IMR-90 (cell line): ENCODE measurements around the gene USH1G. TPM values are rescaled to one million over a fixed set of nuclear protein-coding genes. Genes with fewer than 3 reads are reported as not detected.

Experiments used
- ATAC-seq: fragments of 200-7000 bp; cut with Tn5 transposase; 2 replicates; pipeline ENCODE4 v1.9.1; 2020; ENCODE audit warnings: low read depth, mild to moderate bottlenecking, moderate library complexity
- BruUV-seq: library from RNA; stranded (reverse); fragments of 400-500 nt; replicated peaks from 2 replicates; lab custom pipeline; 2021; lab: Mats Ljungman, UMichigan
- CTCF ChIA-PET: fragments of 300-600 bp; formaldehyde crosslinking; extraction: SDS; loops from one replicate; lab custom pipeline; 2021; ENCODE audit warnings: antibody characterized with exemption; lab: Yijun Ruan, JAX
- POLR2A ChIA-PET: fragments of 300-600 bp; sonication (Branson Sonifier 250); formaldehyde crosslinking; loops from one replicate; lab custom pipeline; 2022; ENCODE audit warnings: antibody characterized with exemption; ENCODE audit not compliant: unreplicated experiment; lab: Charles Lee
- DNase-seq: peaks from one replicate; pipeline ENCODE4 v3.0.0; 2013
- H2AFZ ChIP-seq: replicated peaks from 2 replicates; pipeline ENCODE3; 2013; ENCODE audit warnings: low read length, mild to moderate bottlenecking; ENCODE audit not compliant: poor library complexity
- H2AK5ac ChIP-seq: 2 replicates; pipeline ENCODE4 v1.6.1; 2013; ENCODE audit warnings: low read depth, low read length, inconsistent platforms
- H2AK9ac ChIP-seq: replicated peaks from 2 replicates; pipeline ENCODE3; 2013; ENCODE audit warnings: mild to moderate bottlenecking, low read depth, low read length, moderate library complexity; ENCODE audit not compliant: poor library complexity
- H2BK120ac ChIP-seq: 2 replicates; pipeline ENCODE4 v1.6.1; 2013; ENCODE audit warnings: low read depth, low read length, inconsistent platforms
- H2BK15ac ChIP-seq: 3 replicates; pipeline ENCODE4 v1.6.1; 2013; ENCODE audit warnings: low read depth, low read length, inconsistent platforms
- H2BK20ac ChIP-seq: 2 replicates; pipeline ENCODE4 v1.6.1; 2013; ENCODE audit warnings: low read depth, mild to moderate bottlenecking, inconsistent platforms, low read length, moderate library complexity
- H2BK5ac ChIP-seq: 2 replicates; pipeline ENCODE4 v1.6.1; 2013; ENCODE audit warnings: mild to moderate bottlenecking, low read depth, low read length, inconsistent platforms; ENCODE audit not compliant: poor library complexity, severe bottlenecking
- H3K14ac ChIP-seq: replicated peaks from 2 replicates; pipeline ENCODE4 v1.6.1; 2013; ENCODE audit warnings: low read depth, low read length, inconsistent platforms
- H3K18ac ChIP-seq: 2 replicates; pipeline ENCODE4 v1.6.1; 2013; ENCODE audit warnings: low read depth, low read length, control low read depth
- H3K23ac ChIP-seq: 2 replicates; pipeline ENCODE4 v1.6.1; 2013; ENCODE audit warnings: low read depth, low read length, inconsistent platforms
- H3K27ac ChIP-seq: 2 replicates; pipeline ENCODE4 v1.5.1; 2013; ENCODE audit warnings: mild to moderate bottlenecking, control low read depth, low read length; ENCODE audit not compliant: insufficient read depth
- H3K27me3 ChIP-seq: 2 replicates; pipeline ENCODE4 v1.6.1; 2013; ENCODE audit warnings: low read length; ENCODE audit not compliant: control insufficient read depth, insufficient read depth
- H3K36me3 ChIP-seq: 2 replicates; pipeline ENCODE4 v1.6.1; 2013; ENCODE audit warnings: low read length, mixed read lengths; ENCODE audit not compliant: control insufficient read depth, insufficient read depth
- H3K4ac ChIP-seq: 2 replicates; pipeline ENCODE4 v1.6.1; 2013; ENCODE audit warnings: low read depth, low read length, inconsistent platforms
- H3K4me1 ChIP-seq: 2 replicates; pipeline ENCODE4 v1.6.1; 2013; ENCODE audit warnings: low read length, mixed read lengths; ENCODE audit not compliant: control insufficient read depth, insufficient read depth
- H3K4me2 ChIP-seq: 2 replicates; pipeline ENCODE4 v1.6.1; 2013; ENCODE audit warnings: low read depth, mild to moderate bottlenecking, control low read depth, low read length, moderate library complexity
- H3K4me3 ChIP-seq: 2 replicates; pipeline ENCODE4 v1.5.1; 2013; ENCODE audit warnings: low read depth, mild to moderate bottlenecking, control low read depth, low read length, moderate library complexity; ENCODE audit not compliant: insufficient read depth
- H3K56ac ChIP-seq: 2 replicates; pipeline ENCODE4 v1.6.1; 2013; ENCODE audit warnings: low read length, inconsistent platforms; ENCODE audit not compliant: insufficient read depth; ENCODE audit errors: extremely low read depth
- H3K79me1 ChIP-seq, 2 experiments: 2 replicates each; pipeline ENCODE4 v1.6.1; 2013; ENCODE audit warnings: low read length in 2 of 2, inconsistent platforms in 1 of 2, low read depth in 1 of 2
- H3K9ac ChIP-seq: 2 replicates; pipeline ENCODE4 v1.6.1; 2013; ENCODE audit warnings: low read depth, low read length, control low read depth
- H3K9me1 ChIP-seq: 2 replicates; pipeline ENCODE4 v1.6.1; 2013; ENCODE audit warnings: low read length, inconsistent platforms; ENCODE audit not compliant: insufficient read depth
- H3K9me3 ChIP-seq: 2 replicates; pipeline ENCODE4 v1.6.1; 2013; ENCODE audit warnings: low read length; ENCODE audit not compliant: control insufficient read depth, insufficient read depth
- H4K20me1 ChIP-seq: 2 replicates; pipeline ENCODE4 v1.6.1; 2013; ENCODE audit warnings: low read length, inconsistent platforms; ENCODE audit not compliant: insufficient read depth
- H4K5ac ChIP-seq: 2 replicates; pipeline ENCODE4 v1.6.1; 2013; ENCODE audit warnings: mild to moderate bottlenecking, low read depth, low read length, control low read depth
- H4K8ac ChIP-seq, 2 experiments: 2 replicates each; pipeline ENCODE4 v1.6.1; 2013; ENCODE audit warnings: low read depth in 2 of 2, low read length in 2 of 2, control low read depth in 1 of 2, inconsistent platforms in 1 of 2
- H4K91ac ChIP-seq: 2 replicates; pipeline ENCODE4 v1.6.1; 2013; ENCODE audit warnings: low read depth, low read length, inconsistent platforms; ENCODE audit not compliant: insufficient read depth
- BHLHE40 ChIP-seq: fragments of 150-350 bp; IDR thresholded peaks from 2 replicates; pipeline ENCODE4 v1.6.1; 2016; ENCODE audit warnings: mild to moderate bottlenecking, low read depth, low read length
- CHD1 ChIP-seq: IDR thresholded peaks from 2 replicates; pipeline ENCODE4 v1.6.1; 2012; ENCODE audit warnings: low read depth, low read length, improper control_type of control experiment
- FOS ChIP-seq: fragments of 150-350 bp; IDR thresholded peaks from 2 replicates; pipeline ENCODE4 v1.6.1; 2016; ENCODE audit warnings: low read depth, low read length
- MAZ ChIP-seq: IDR thresholded peaks from 2 replicates; pipeline ENCODE4 v1.6.1; 2012; ENCODE audit warnings: low read depth, mild to moderate bottlenecking, low read length, improper control_type of control experiment, moderate library complexity, borderline replicate concordance
- NFE2L2 ChIP-seq: fragments of 150-350 bp; IDR thresholded peaks from 2 replicates; pipeline ENCODE4 v1.6.1; 2016; ENCODE audit warnings: low read depth, mild to moderate bottlenecking, low read length
- RCOR1 ChIP-seq: IDR thresholded peaks from 2 replicates; pipeline ENCODE4 v1.6.1; 2012; ENCODE audit warnings: mild to moderate bottlenecking, low read length, improper control_type of control experiment; ENCODE audit not compliant: insufficient replicate concordance
- RFX5 ChIP-seq: IDR thresholded peaks from 2 replicates; pipeline ENCODE4 v1.8.0; 2012; ENCODE audit warnings: low read depth, mild to moderate bottlenecking, low read length, moderate library complexity
- SMC3 ChIP-seq: fragments of 150-350 bp; IDR thresholded peaks from 2 replicates; pipeline ENCODE4 v1.6.1; 2016; ENCODE audit warnings: low read depth, mild to moderate bottlenecking, antibody characterized with exemption, low read length, moderate library complexity
- WGBS, 2 experiments: methylation state at CpG; one replicate each; pipeline versions ENCODE4 v1.1.5 to v1.1.7; 2013; ENCODE audit warnings: missing lambda C conversion rate in 2 of 2; ENCODE audit not compliant: insufficient read length in 1 of 2; ENCODE audit errors: extremely low coverage in 2 of 2; 5-methylcytosine and 5-hydroxymethylcytosine counted together
- dilution Hi-C: fragments of 300-500 bp; cut with HindIII; formaldehyde crosslinking; loops from one replicate; pipeline ENCODE4 v1.14.3; 2018; ENCODE audit warnings: low sequenced_read_pairs; ENCODE audit not compliant: unreplicated experiment
- in situ Hi-C: fragments of 300-500 bp; cut with MboI; formaldehyde crosslinking; loops from 3 replicates; pipeline ENCODE4 v1.14.3; 2019; ENCODE audit warnings: low sequenced_read_pairs, inconsistent platforms, mixed read lengths
- intact Hi-C: fragments of 100-400 bp; cut with micrococcal nuclease; formaldehyde crosslinking; loops from 2 replicates; pipeline ENCODE4 v1.10.0; 2022
- polyA plus RNA-seq, 3 experiments: library from polyadenylated mRNA; depleted of rRNA; stranded (reverse); fragments of >200 nt; gene quantifications; 2 replicates each; pipeline ENCODE4 v1.2.3, GENCODE V29; 2012; ENCODE audit warnings: low replicate concordance in 1 of 3
- total RNA-seq: library from RNA; depleted of rRNA; stranded (reverse); fragments of >200 nt; gene quantifications from 2 replicates; pipeline ENCODE4 v1.2.3, GENCODE V29; 2012
- TF ChIP-seq, protein P1 (sequence below): conservative IDR thresholded peaks from 2 replicates; pipeline ENCODE4 v1.5.1; 2012; ENCODE audit warnings: mild to moderate bottlenecking, low read depth, low read length, improper control_type of control experiment
- TF ChIP-seq, protein P2 (sequence below): fragments of 150-350 bp; IDR thresholded peaks from 2 replicates; pipeline ENCODE4 v1.6.1; 2016; ENCODE audit warnings: low read depth, mild to moderate bottlenecking, low read length, moderate library complexity, borderline replicate concordance
- TF ChIP-seq, protein P3 (sequence below): fragments of 150-350 bp; IDR thresholded peaks from 2 replicates; pipeline ENCODE4 v1.6.1; 2017; ENCODE audit warnings: mild to moderate bottlenecking, antibody characterized with exemption, low read length, low read depth

USH1G gene
- total and polyA plus RNA-seq, 2 of the 4 experiments (the other 2 are of a cell fraction): not detected

DNA sequence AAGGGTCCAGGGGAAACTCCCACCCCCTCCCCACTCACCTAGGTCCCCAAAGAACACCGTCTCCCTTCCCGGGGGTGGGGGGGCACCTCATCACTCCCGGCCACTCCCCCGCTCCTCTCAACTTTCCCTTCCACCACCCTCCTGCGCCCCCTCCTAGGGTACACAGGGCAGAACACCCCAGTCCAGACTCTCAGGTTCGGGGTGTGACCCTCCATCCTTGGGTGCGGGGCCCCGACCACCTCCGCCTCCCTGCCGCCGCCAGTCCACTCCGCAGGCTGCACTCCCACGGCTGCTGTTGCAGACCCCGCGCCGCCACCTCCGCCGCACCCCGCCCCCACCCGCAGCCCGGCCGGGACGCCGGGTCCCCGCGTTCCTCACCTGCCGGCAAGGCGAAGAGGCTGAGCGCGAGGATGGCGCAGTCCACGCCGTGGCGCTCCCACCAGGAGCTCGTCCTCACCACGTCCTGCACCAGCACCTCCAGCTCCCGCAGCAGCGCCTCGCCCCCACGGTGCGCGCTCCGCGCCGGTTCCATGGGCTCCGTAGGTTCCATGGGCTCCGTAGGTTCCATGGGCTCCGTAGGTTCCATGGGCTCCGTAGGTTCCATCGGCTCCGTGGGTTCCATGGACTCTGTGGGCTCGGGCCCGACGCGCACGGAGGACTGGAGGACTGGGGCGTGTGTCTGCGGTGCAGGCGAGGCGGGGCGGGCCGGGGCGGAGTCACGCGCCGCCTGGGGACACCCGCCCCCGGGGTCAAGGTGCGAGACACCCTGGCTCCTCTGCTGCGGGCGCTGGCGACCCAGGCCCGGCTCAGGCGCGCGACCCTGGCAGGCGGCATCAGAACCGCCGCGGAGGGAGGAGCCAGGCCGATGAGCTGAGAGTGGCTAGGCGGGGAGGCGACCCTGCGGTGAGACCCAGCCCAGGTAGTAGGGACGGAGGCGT, 29.8 kb downstream of the USH1G start, which contains the start of gene FADS6:
TSS of gene FADS6 (minus strand) at position 660 of the 938 bp plus-strand sequence. CDS start at position 622, 38 bp downstream.
- Histone ChIP-seq H3K56ac (no peak within 1 kb of the TSS), H3K23ac (no peak within 1 kb of the TSS), H2BK15ac (no peak within 1 kb of the TSS), H4K8ac (no peak within 1 kb of the TSS), H3K27ac (no peak within 1 kb of the TSS), H3K9me3 (no peaks in the 10 kb centered on the region), H3K4me2 (no peak within 1 kb of the TSS; the same call in 1 of the 2 replicates), H3K9ac (no peak within 1 kb of the TSS), H2BK120ac (no peak within 1 kb of the TSS), H2AFZ (peak within 1 kb of the TSS; percentile 51), H2AK9ac (no peak within 1 kb of the TSS), H3K4ac (no peak within 1 kb of the TSS), H3K14ac (no peak within 1 kb of the TSS), H4K5ac (no peak within 1 kb of the TSS), H3K36me3 (no peaks in the 10 kb centered on the region), H2AK5ac (no peak within 1 kb of the TSS), H3K27me3 (peaks cover 79% of the 10 kb centered on the region), H4K20me1 (no peaks in the 10 kb centered on the region), H3K4me1 (peaks cover 2% of the 10 kb centered on the region; the same call in 1 of the 2 replicates), H4K91ac (no peak within 1 kb of the TSS), H3K18ac (no peak within 1 kb of the TSS), H3K9me1 (no peaks in the 10 kb centered on the region), H2BK5ac (no peak within 1 kb of the TSS), H3K79me1 (no peaks in the 10 kb centered on the region), H2BK20ac (no peak within 1 kb of the TSS), H3K4me3 (no peak within 1 kb of the TSS)
- ATAC-seq (peak; percentile 17), DNase-seq (no peak)
- no TSS peak for BruUV-seq
- TF ChIP-seq, protein P1, sequence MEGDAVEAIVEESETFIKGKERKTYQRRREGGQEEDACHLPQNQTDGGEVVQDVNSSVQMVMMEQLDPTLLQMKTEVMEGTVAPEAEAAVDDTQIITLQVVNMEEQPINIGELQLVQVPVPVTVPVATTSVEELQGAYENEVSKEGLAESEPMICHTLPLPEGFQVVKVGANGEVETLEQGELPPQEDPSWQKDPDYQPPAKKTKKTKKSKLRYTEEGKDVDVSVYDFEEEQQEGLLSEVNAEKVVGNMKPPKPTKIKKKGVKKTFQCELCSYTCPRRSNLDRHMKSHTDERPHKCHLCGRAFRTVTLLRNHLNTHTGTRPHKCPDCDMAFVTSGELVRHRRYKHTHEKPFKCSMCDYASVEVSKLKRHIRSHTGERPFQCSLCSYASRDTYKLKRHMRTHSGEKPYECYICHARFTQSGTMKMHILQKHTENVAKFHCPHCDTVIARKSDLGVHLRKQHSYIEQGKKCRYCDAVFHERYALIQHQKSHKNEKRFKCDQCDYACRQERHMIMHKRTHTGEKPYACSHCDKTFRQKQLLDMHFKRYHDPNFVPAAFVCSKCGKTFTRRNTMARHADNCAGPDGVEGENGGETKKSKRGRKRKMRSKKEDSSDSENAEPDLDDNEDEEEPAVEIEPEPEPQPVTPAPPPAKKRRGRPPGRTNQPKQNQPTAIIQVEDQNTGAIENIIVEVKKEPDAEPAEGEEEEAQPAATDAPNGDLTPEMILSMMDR: no peak
- TF ChIP-seq NFE2L2 (no peak), CHD1 (no peak), BHLHE40 (no peak), RFX5 (no peak), FOS (no peak), SMC3 (no peak), MAZ (no peak), RCOR1 (no peak)
- TF ChIP-seq, protein P2, sequence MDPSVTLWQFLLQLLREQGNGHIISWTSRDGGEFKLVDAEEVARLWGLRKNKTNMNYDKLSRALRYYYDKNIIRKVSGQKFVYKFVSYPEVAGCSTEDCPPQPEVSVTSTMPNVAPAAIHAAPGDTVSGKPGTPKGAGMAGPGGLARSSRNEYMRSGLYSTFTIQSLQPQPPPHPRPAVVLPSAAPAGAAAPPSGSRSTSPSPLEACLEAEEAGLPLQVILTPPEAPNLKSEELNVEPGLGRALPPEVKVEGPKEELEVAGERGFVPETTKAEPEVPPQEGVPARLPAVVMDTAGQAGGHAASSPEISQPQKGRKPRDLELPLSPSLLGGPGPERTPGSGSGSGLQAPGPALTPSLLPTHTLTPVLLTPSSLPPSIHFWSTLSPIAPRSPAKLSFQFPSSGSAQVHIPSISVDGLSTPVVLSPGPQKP: no peak
- TF ChIP-seq, protein P3, sequence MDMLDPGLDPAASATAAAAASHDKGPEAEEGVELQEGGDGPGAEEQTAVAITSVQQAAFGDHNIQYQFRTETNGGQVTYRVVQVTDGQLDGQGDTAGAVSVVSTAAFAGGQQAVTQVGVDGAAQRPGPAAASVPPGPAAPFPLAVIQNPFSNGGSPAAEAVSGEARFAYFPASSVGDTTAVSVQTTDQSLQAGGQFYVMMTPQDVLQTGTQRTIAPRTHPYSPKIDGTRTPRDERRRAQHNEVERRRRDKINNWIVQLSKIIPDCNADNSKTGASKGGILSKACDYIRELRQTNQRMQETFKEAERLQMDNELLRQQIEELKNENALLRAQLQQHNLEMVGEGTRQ: no peak
- ChIA-PET POLR2A (interaction anchor here (0.5 to 0.7 kb wide), 2 partner anchors 95 to 262 kb away, joined by 3 to 5 read pairs; no protein-coding TSS in a partner anchor), CTCF (no interaction called here)
- dilution Hi-C loops: no loop called here
- in situ Hi-C loops: no loop called here
- intact Hi-C loops: no loop called here
- WGBS, 2 experiments: 8% methylated on average over 55 of the region's 86 CpGs; no CpG with 5 or more reads in 1 of the 2 experiments
